Fibroblast of mammary gland (primary cell): ENCODE data around the gene PTPMT1.
A peak's percentile ranks its signal among the peaks of the same experiment; 100 is the strongest.

Experiments used
- DNase-seq: peaks from one replicate; pipeline ENCODE4 v3.0.0-alpha.2; 2010; ENCODE audit warnings: low read depth
- H3K4me3 ChIP-seq: 2 replicates; pipeline ENCODE4 v1.5.1; 2011; ENCODE audit warnings: low read depth, mild to moderate bottlenecking, low read length, moderate library complexity; ENCODE audit not compliant: control insufficient read depth
- TF ChIP-seq, protein P1 (sequence below): conservative IDR thresholded peaks from 2 replicates; pipeline ENCODE4 v1.5.1; 2011; ENCODE audit warnings: low read depth, low read length, inconsistent platforms; ENCODE audit not compliant: control insufficient read depth, insufficient read depth

The PTPMT1 gene, protein sequence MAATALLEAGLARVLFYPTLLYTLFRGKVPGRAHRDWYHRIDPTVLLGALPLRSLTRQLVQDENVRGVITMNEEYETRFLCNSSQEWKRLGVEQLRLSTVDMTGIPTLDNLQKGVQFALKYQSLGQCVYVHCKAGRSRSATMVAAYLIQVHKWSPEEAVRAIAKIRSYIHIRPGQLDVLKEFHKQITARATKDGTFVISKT

DNA sequence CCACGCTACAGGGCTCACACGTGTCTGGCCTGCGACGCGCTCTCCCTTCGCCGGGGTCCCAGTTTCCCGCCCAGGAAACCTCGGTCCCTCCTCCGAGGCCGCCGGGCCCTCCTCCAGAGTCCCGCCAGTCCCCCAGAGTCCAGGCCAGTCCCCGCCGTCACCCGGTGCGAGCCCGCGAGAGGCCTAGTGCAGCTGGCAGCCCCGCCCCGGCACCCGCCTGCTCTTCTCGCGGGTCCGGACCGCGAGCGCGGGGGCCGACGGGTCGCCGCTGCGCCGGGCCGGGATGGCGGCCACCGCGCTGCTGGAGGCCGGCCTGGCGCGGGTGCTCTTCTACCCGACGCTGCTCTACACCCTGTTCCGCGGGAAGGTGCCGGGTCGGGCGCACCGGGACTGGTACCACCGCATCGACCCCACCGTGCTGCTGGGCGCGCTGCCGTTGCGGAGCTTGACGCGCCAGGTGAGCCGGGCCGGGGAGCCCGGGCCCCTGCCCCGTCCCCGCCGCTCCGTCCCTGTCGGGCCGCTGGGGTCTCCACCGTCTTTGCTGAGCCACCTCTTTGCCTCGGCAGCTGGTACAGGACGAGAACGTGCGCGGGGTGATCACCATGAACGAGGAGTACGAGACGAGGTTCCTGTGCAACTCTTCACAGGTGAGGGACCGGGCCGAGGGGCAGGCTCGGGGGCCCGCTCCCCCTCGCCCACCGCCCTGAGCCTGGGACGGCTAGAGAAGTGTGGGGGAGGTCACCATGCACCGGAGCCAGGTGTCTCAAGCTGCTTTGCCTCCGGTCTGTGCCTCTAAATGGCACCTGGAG lies at the start of gene PTPMT1:
TSS of gene PTPMT1 (plus strand) at position 260 of the 809 bp plus-strand sequence. CDS start at position 284, 24 bp downstream.
- TF ChIP-seq, protein P1, sequence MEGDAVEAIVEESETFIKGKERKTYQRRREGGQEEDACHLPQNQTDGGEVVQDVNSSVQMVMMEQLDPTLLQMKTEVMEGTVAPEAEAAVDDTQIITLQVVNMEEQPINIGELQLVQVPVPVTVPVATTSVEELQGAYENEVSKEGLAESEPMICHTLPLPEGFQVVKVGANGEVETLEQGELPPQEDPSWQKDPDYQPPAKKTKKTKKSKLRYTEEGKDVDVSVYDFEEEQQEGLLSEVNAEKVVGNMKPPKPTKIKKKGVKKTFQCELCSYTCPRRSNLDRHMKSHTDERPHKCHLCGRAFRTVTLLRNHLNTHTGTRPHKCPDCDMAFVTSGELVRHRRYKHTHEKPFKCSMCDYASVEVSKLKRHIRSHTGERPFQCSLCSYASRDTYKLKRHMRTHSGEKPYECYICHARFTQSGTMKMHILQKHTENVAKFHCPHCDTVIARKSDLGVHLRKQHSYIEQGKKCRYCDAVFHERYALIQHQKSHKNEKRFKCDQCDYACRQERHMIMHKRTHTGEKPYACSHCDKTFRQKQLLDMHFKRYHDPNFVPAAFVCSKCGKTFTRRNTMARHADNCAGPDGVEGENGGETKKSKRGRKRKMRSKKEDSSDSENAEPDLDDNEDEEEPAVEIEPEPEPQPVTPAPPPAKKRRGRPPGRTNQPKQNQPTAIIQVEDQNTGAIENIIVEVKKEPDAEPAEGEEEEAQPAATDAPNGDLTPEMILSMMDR = no peak
- H3K4me3 ChIP-seq = peak within 1 kb of the TSS; percentile 83
- DNase-seq = peak; percentile 54

DNA sequence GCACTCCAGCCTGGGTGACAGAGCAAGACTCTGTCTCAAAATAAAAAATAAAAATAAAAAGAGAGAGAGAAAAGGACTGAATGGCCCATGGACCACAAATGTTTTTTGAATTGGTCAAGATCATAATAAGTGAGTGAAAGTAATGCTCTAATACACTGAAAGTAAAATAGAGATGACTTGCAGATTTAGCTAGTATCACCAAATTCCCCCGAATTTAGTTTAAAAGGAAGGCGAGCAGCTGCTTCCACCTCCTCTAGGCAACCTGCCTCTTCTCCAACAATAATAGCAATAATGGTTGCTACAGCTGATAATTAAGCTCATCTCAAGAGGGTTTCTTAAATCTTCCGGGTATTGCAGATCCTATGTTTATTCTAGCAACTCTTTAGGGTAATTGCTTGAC lies 49.2 kb upstream of the PTPMT1 start:
- no peak overlapping the region for H3K4me3 ChIP-seq
- no peak for DNase-seq
- TF ChIP-seq, protein P1 = no peak

DNA sequence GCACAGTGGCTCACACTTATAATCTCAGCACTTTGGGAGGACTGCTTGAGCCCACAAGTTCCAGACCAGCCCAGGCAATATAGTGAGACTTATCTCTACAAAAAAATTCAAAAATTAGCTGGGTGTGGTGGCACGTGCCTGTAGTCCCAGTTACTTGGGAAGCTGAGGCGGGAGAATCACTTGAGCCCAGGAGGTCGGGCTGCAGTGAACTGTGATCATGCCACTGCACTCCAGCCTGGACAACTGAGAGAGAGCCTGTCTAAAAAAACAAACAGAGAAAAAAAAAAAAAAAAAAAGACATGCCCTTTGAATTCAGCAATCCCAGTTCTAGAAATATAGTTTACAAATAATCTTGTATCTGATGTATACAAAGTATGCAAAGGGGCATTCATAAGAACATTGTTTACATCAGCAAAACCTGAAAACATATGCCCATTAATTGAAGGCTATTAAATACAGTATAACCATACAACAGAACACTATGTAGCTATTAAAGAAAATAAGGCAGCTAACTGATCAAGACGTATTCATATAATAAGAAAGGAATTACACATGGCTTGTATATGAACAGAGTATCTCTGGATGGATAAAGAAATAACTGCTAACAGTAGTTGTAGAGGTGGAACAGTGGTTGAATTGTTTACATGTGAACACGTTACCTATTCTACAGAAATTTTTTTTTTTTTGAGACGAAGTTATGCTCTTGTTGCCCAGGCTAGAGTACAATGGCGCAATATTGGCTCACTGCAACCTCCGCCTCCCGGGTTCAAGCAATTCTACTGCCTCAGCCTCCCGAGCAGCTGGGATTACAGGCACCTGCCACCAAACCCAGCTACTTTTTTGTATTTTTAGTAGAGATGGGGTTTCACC lies 48.2 kb upstream of the PTPMT1 start:
- TF ChIP-seq, protein P1 = no peak
- H3K4me3 ChIP-seq = no peak overlapping the region
- no peak for DNase-seq

DNA sequence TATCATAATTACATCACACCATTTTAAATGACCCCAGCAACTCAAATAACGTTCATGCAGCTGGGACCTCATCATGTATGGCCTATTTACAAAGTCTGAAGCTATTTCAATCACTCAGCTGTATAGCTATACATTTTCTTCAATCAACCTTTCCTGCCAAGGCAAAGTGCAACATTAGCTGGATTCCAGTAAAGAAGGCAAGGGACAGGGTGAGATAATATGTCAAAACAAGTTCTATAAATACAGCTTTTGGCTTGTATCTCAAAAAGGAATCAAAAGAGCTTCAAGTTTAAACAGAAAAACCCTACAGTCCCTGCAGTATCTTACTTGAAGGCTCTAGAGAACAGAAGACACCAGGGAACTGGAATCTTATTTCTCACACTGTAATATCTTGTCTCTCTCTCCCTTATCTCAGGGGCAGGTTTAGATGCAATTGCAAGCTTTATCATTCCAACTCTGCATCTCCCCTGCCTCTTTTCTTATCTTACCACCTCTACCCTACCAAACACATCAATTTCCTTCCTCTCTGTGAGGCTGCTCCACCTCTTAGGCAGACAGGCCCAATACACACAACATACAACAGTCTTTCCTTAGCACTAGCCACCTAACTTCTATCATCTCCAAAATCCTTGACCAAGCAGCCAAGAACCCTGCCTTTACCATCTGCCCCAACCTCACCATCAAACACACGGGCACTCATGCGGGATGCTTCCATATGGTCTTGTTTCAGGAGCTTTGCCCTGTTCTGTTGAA lies 47.0 kb upstream of the PTPMT1 start:
- TF ChIP-seq, protein P1 = no peak
- DNase-seq = no peak
- H3K4me3 ChIP-seq = no peak overlapping the region

DNA sequence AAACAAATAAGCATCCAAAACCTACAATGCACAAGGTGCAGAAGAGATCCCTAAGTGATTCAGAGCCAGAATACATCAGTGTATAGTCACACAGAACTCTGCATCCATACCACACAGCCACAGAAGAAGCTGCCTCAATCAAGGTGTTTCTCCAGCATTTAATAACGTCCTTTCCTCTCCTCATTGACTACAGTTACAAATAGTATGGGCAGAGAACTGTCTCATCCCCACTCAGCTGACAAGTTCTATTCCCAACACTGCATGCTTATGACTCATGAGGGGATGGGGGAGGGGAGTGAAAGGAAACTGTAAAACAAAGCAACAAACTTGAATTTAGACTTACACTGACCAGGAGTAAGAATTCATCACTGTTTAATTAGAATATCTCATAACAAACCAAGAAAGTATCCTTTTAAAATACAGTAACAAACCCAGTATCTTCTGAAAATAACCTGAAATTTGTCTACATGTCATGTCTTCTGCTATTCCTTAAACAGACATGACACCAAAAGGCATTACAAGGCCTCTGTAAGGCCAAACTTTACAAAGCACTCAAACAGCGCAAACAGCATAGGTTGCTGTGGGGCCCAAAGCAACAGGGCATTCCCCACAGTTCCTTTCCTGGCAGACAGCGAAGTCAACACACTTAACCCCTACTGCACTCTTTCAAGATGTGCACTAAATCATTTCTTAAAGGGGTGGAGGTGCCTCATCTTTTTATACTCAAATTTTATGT lies 41.7 kb upstream of the PTPMT1 start:
- DNase-seq = peak; percentile 92
- no peak overlapping the region for H3K4me3 ChIP-seq
- TF ChIP-seq, protein P1 = no peak
